Measurements from ENCODE around the gene MAP3K12. TPM values are rescaled to one million over a fixed set of nuclear protein-coding genes. Genes with fewer than 3 reads are reported as not detected.
"Not testable (repeated sequence)": the region's sequence is repeated elsewhere in the genome, so short reads cannot be mapped to it uniquely, and the experiment has no call there.

The MAP3K12 gene, protein sequence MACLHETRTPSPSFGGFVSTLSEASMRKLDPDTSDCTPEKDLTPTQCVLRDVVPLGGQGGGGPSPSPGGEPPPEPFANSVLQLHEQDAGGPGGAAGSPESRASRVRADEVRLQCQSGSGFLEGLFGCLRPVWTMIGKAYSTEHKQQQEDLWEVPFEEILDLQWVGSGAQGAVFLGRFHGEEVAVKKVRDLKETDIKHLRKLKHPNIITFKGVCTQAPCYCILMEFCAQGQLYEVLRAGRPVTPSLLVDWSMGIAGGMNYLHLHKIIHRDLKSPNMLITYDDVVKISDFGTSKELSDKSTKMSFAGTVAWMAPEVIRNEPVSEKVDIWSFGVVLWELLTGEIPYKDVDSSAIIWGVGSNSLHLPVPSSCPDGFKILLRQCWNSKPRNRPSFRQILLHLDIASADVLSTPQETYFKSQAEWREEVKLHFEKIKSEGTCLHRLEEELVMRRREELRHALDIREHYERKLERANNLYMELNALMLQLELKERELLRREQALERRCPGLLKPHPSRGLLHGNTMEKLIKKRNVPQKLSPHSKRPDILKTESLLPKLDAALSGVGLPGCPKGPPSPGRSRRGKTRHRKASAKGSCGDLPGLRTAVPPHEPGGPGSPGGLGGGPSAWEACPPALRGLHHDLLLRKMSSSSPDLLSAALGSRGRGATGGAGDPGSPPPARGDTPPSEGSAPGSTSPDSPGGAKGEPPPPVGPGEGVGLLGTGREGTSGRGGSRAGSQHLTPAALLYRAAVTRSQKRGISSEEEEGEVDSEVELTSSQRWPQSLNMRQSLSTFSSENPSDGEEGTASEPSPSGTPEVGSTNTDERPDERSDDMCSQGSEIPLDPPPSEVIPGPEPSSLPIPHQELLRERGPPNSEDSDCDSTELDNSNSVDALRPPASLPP
- 31.5 TPM for total RNA-seq
- polyA plus RNA-seq: 1 to 10 TPM; 3.8 to 4.6 (median 4.4) TPM

GRCh38 chr12:53499266-53500141, at the start of gene MAP3K12:
MAP3K12 (minus strand) TSS chr12:53499458; CDS start chr12:53487391, 12,067 bp downstream.
- ATAC-seq (ENCODE audit: low read depth in 2 of 2) (no peak), DNase-seq (peak; percentile 61 to 74 (median 67))
- Mint-ChIP-seq H3K27me3 (no peaks in the 10 kb centered on the region), H3K27ac (peak within 1 kb of the TSS; percentile 96 to 98 (median 98)), H3K4me1 (peaks cover 0 to 63% (median 29%) of the 10 kb centered on the region in 4 donors), H3K4me3 (peak within 1 kb of the TSS; percentile 90 to 97 (median 94)), H3K9me3 (no peaks in the 10 kb centered on the region), H3K36me3 (peaks cover 4% of the 10 kb centered on the region)
- Histone ChIP-seq H3K27ac (ENCODE audit: insufficient read depth, low read length, poor library complexity, severe bottlenecking) (peak within 1 kb of the TSS; percentile 99), H3K4me1 (ENCODE audit: control insufficient read depth, insufficient read depth, low read length, poor library complexity, severe bottlenecking) (peaks cover 38% of the 10 kb centered on the region), H3K4me3 (ENCODE audit: low read depth, low read length) (peak within 1 kb of the TSS; percentile 77), H3K9me3 (ENCODE audit: control insufficient read depth in 2 of 2, low read length in 2 of 2) (no peaks in the 10 kb centered on the region), H3K36me3 (ENCODE audit: control insufficient read depth, insufficient read depth, low read length) (peaks cover under 1% of the 10 kb centered on the region), H3K27me3 (ENCODE audit: control insufficient read depth, insufficient read depth, low read length) (no peaks in the 10 kb centered on the region)

DNA sequence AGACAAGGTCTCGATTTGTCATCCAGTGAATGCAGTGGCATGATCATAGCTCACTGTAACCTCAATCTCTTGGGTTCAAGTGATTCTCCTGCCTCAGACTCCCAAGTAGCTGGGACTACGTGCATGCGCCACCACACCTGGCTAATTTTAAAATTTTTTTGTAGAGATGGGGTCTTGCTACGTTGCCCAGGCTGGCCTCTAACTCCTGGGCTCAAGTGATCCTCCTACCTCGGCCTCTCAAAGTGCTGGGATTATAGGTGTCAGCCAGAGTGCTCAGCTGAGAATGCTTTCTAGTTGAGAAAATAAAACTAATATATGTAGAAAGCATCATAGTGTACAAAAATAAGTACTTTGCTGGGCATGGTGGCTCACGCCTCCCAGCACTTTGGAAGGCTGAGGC, 49.1 kb upstream of the MAP3K12 start:
- H3K36me3 ChIP-seq (ENCODE audit: control insufficient read depth, insufficient read depth, low read length): peaks cover 28% of the 10 kb centered on the region
- not testable (repeated sequence) for H3K27ac Mint-ChIP-seq; H3K27ac ChIP-seq (ENCODE audit: insufficient read depth, low read length, poor library complexity, severe bottlenecking); H3K9me3 ChIP-seq (ENCODE audit: control insufficient read depth in 2 of 2, low read length in 2 of 2); ATAC-seq (ENCODE audit: low read depth in 2 of 2); H3K9me3 Mint-ChIP-seq; H3K27me3 ChIP-seq (ENCODE audit: control insufficient read depth, insufficient read depth, low read length); H3K4me3 ChIP-seq (ENCODE audit: low read depth, low read length); H3K4me3 Mint-ChIP-seq; H3K27me3 Mint-ChIP-seq; H3K4me1 ChIP-seq (ENCODE audit: control insufficient read depth, insufficient read depth, low read length, poor library complexity, severe bottlenecking); DNase-seq
- H3K36me3 Mint-ChIP-seq: peaks cover 26% of the 10 kb centered on the region
- H3K4me1 Mint-ChIP-seq: peaks cover 8 to 22% (median 19%) of the 10 kb centered on the region in 4 donors

DNA sequence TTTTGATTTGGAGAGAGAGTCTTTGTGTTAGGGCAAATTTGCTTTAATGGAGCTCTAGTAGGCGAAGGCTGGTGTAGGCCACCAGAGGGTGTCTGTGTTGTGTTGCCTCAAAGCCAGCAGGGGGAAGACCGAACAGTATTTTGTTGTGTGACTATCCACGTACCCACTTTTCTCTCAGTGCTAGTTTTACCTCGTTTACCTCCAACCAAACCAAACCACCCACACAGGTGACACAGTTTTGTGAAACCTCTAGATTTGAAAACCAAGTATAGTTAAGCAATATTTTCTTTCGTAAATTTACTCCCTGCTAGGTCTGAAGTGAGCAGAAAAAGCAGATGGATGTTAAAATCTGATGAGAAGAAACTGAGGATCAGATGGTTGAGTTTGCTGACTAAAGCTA, 44.3 kb upstream of the MAP3K12 start:
- peak overlapping the region; percentile 58 to 90 (median 89) for H3K27ac Mint-ChIP-seq

GRCh38 chr12:53539526-53539925, 40.3 kb upstream of the MAP3K12 start:
- Histone ChIP-seq H3K4me3 (ENCODE audit: low read depth, low read length) (no peak overlapping the region), H3K36me3 (ENCODE audit: control insufficient read depth, insufficient read depth, low read length) (peaks cover 58% of the 10 kb centered on the region), H3K4me1 (ENCODE audit: control insufficient read depth, insufficient read depth, low read length, poor library complexity, severe bottlenecking) (no peaks in the 10 kb centered on the region), H3K9me3 (ENCODE audit: control insufficient read depth in 2 of 2, low read length in 2 of 2) (no peaks in the 10 kb centered on the region), H3K27ac (ENCODE audit: insufficient read depth, low read length, poor library complexity, severe bottlenecking) (no peak overlapping the region), H3K27me3 (ENCODE audit: control insufficient read depth, insufficient read depth, low read length) (no peaks in the 10 kb centered on the region)
- Mint-ChIP-seq H3K9me3 (no peaks in the 10 kb centered on the region), H3K4me3 (no peak overlapping the region), H3K27ac (peak overlapping the region in 1 of 3 donors; percentile 20), H3K36me3 (peaks cover 29% of the 10 kb centered on the region), H3K27me3 (no peaks in the 10 kb centered on the region), H3K4me1 (peaks cover 7 to 13% (median 9%) of the 10 kb centered on the region in 4 donors)
- ATAC-seq (ENCODE audit: low read depth in 2 of 2) (no peak), DNase-seq (no peak)

More for the DNA sequence above, 44.3 kb upstream of the MAP3K12 start:
- Histone ChIP-seq H3K9me3 (ENCODE audit: control insufficient read depth in 2 of 2, low read length in 2 of 2) (no peaks in the 10 kb centered on the region), H3K27me3 (ENCODE audit: control insufficient read depth, insufficient read depth, low read length) (no peaks in the 10 kb centered on the region), H3K4me1 (ENCODE audit: control insufficient read depth, insufficient read depth, low read length, poor library complexity, severe bottlenecking) (no peaks in the 10 kb centered on the region), H3K4me3 (ENCODE audit: low read depth, low read length) (no peak overlapping the region), H3K36me3 (ENCODE audit: control insufficient read depth, insufficient read depth, low read length) (peaks cover 34% of the 10 kb centered on the region), H3K27ac (ENCODE audit: insufficient read depth, low read length, poor library complexity, severe bottlenecking) (no peak overlapping the region)
- peaks cover 7 to 18% (median 12%) of the 10 kb centered on the region in 4 donors for H3K4me1 Mint-ChIP-seq
- H3K9me3 Mint-ChIP-seq: no peaks in the 10 kb centered on the region
- peaks cover 9% of the 10 kb centered on the region for H3K36me3 Mint-ChIP-seq
- H3K4me3 Mint-ChIP-seq: no peak overlapping the region
- H3K27me3 Mint-ChIP-seq: no peaks in the 10 kb centered on the region
- DNase-seq (peak; percentile 19 to 74 (median 64)), ATAC-seq (ENCODE audit: low read depth in 2 of 2) (peak; percentile 86 to 87)

DNA sequence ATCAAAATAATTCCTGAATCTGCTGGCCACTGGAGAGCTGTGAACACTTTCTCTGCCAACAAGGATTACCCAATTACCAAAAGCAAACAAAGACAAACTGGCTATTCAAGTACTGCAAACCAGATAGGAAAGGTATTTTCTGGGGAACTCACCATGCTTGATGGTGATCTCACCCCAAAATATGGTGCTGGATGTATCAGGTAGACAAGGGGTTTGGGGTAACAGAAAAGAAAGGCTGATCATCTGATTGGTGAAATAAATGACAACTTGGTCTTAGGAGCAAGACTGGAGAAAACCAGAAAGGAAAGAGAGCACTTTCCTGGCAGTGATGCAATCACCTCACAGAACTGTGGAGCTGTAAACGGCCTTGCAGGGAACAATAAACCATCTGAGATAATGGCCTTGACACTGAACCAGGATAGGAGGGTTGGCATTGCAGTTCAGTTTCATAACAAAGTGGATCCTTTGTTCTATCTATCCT, 39.0 kb upstream of the MAP3K12 start:
- Mint-ChIP-seq H3K36me3 (peaks cover 33% of the 10 kb centered on the region), H3K9me3 (no peaks in the 10 kb centered on the region), H3K4me3 (no peak overlapping the region), H3K4me1 (peaks cover 0 to 3% (median 1%) of the 10 kb centered on the region in 4 donors), H3K27me3 (no peaks in the 10 kb centered on the region), H3K27ac (peak overlapping the region in 1 of 3 donors; percentile 67)
- Histone ChIP-seq H3K27ac (ENCODE audit: insufficient read depth, low read length, poor library complexity, severe bottlenecking) (no peak overlapping the region), H3K4me3 (ENCODE audit: low read depth, low read length) (no peak overlapping the region), H3K4me1 (ENCODE audit: control insufficient read depth, insufficient read depth, low read length, poor library complexity, severe bottlenecking) (no peaks in the 10 kb centered on the region), H3K36me3 (ENCODE audit: control insufficient read depth, insufficient read depth, low read length) (peaks cover 70% of the 10 kb centered on the region), H3K27me3 (ENCODE audit: control insufficient read depth, insufficient read depth, low read length) (no peaks in the 10 kb centered on the region), H3K9me3 (ENCODE audit: control insufficient read depth in 2 of 2, low read length in 2 of 2) (no peaks in the 10 kb centered on the region)
- ATAC-seq (ENCODE audit: low read depth in 2 of 2): no peak
- no peak for DNase-seq

- H3K9me3 ChIP-seq (ENCODE audit: control insufficient read depth in 2 of 2, low read length in 2 of 2): no peaks in the 10 kb centered on the region
- Mint-ChIP-seq H3K27ac (no peak overlapping the region), H3K4me1 (peaks cover 0 to 3% (median 0%) of the 10 kb centered on the region in 4 donors), H3K9me3 (no peaks in the 10 kb centered on the region), H3K27me3 (no peaks in the 10 kb centered on the region), H3K4me3 (no peak overlapping the region), H3K36me3 (peaks cover 44% of the 10 kb centered on the region)
- H3K36me3 ChIP-seq (ENCODE audit: control insufficient read depth, insufficient read depth, low read length): peaks cover 70% of the 10 kb centered on the region
- no peak overlapping the region for H3K27ac ChIP-seq (ENCODE audit: insufficient read depth, low read length, poor library complexity, severe bottlenecking)
- DNase-seq: no peak
- ATAC-seq (ENCODE audit: low read depth in 2 of 2): no peak
- no peak overlapping the region for H3K4me3 ChIP-seq (ENCODE audit: low read depth, low read length)
- no peaks in the 10 kb centered on the region for H3K4me1 ChIP-seq (ENCODE audit: control insufficient read depth, insufficient read depth, low read length, poor library complexity, severe bottlenecking)
- no peaks in the 10 kb centered on the region for H3K27me3 ChIP-seq (ENCODE audit: control insufficient read depth, insufficient read depth, low read length)
Observed at GRCh38 chr12:53536962-53537361, 37.7 kb upstream of the MAP3K12 start.

DNA sequence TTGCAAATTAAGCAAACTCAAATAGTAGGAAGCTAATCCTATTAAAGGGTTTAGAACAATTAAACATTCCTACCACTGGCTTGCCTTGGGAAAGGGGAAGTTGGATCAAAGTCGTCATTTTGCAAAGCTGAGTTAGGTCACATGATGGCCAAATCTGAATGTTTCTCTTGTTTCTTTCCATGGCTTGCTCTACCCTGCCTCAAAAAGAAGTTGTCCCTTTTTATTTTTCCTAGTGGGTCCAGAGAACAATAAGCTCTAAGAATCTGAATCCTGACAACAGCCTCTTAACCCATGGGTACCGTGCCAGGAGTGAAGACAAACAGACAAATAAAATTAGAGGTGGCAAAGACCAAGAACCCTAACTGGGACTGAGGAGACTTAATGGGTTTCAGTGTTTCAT, 34.2 kb upstream of the MAP3K12 start:
- ATAC-seq (ENCODE audit: low read depth in 2 of 2) (no peak), DNase-seq (no peak)
- H3K27me3 Mint-ChIP-seq: no peaks in the 10 kb centered on the region
- no peak overlapping the region for H3K27ac Mint-ChIP-seq
- Histone ChIP-seq H3K36me3 (ENCODE audit: control insufficient read depth, insufficient read depth, low read length) (peaks cover 74% of the 10 kb centered on the region), H3K4me3 (ENCODE audit: low read depth, low read length) (no peak overlapping the region), H3K27ac (ENCODE audit: insufficient read depth, low read length, poor library complexity, severe bottlenecking) (no peak overlapping the region), H3K9me3 (ENCODE audit: control insufficient read depth in 2 of 2, low read length in 2 of 2) (no peaks in the 10 kb centered on the region), H3K27me3 (ENCODE audit: control insufficient read depth, insufficient read depth, low read length) (no peaks in the 10 kb centered on the region), H3K4me1 (ENCODE audit: control insufficient read depth, insufficient read depth, low read length, poor library complexity, severe bottlenecking) (no peaks in the 10 kb centered on the region)
- H3K4me1 Mint-ChIP-seq: no peaks in the 10 kb centered on the region
- no peak overlapping the region for H3K4me3 Mint-ChIP-seq
- peaks cover 45% of the 10 kb centered on the region for H3K36me3 Mint-ChIP-seq
- no peaks in the 10 kb centered on the region for H3K9me3 Mint-ChIP-seq
